Ishikawa (cell line): ENCODE data around the gene GRHL1.

Source experiments
- CEBPB ChIP-seq: IDR thresholded peaks from 2 replicates; pipeline ENCODE4 v1.6.1; 2012
- TAF1 ChIP-seq: IDR thresholded peaks from 2 replicates; pipeline ENCODE4 v1.6.1; 2012; ENCODE audit warnings: low read depth, mild to moderate bottlenecking

GRCh38 chr2:10022445-10022844, 71.0 kb downstream of the GRHL1 start:
- TF ChIP-seq TAF1 (no peak), CEBPB (no peak)
